ENCODE data around the gene TMCO2. TPM values are rescaled to one million over a fixed set of nuclear protein-coding genes. Genes with fewer than 3 reads are reported as not detected.

Gene TMCO2
- total and polyA plus RNA-seq, 10 of the 15 experiments (the other 5 are each of a cell fraction or from before 2014, with no cell fraction given), result not detected

DNA sequence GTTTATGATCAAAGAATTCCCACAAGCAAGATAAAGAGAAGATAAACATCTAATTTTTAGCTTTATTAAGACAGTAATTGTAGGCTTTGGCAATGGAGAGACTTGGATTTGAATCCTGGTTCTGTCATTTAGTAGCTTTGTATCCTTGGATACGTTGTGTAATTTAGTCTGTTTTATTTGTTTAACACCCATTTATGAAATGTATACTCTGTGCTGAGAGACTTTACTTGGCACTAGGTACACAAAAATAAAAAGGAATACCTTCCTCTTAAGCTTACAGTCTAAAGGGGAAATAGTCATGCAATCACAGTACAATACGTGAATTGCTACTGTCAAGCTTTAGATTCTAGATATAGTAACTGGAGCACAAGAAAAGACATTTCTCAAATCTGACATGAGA is 34.1 kb downstream of the TMCO2 start:
- SMC1A ChIA-PET (ENCODE audit: uncharacterized antibody, unreplicated experiment), result interaction anchor here (0.7 to 1.9 kb wide), 12 partner anchors 10 to 75 kb away, joined by 3 to 6 read pairs (median 3); no protein-coding TSS in a partner anchor
- in situ Hi-C loops (cut with MboI) (no loop called here), intact Hi-C loops (cut with micrococcal nuclease; ENCODE audit: unreplicated experiment) (no loop called here)
- TF ChIP-seq EGR1 (IDR thresholded peaks at IDR 0.05; ENCODE audit: borderline replicate concordance in 1 of 2, low read depth in 2 of 2, low read length in 2 of 2) (no peak), TBL1XR1 (IDR thresholded peaks at IDR 0.05; ENCODE audit: low read depth, low read length) (no peak), HDAC6 (IDR thresholded peaks at IDR 0.05; ENCODE audit: unreplicated experiment) (no peak), DPF2 (IDR thresholded peaks at IDR 0.05) (no peak), NR2C1 (IDR thresholded peaks at IDR 0.05) (no peak), RBBP5 (conservative IDR thresholded peaks at IDR 0.05) (no peak), ZBED1 (IDR thresholded peaks at IDR 0.05; ENCODE audit: borderline replicate concordance) (no peak), MTA3 (IDR thresholded peaks at IDR 0.05; ENCODE audit: borderline replicate concordance, low read length) (no peak)
- TF ChIP-seq, protein P1, sequence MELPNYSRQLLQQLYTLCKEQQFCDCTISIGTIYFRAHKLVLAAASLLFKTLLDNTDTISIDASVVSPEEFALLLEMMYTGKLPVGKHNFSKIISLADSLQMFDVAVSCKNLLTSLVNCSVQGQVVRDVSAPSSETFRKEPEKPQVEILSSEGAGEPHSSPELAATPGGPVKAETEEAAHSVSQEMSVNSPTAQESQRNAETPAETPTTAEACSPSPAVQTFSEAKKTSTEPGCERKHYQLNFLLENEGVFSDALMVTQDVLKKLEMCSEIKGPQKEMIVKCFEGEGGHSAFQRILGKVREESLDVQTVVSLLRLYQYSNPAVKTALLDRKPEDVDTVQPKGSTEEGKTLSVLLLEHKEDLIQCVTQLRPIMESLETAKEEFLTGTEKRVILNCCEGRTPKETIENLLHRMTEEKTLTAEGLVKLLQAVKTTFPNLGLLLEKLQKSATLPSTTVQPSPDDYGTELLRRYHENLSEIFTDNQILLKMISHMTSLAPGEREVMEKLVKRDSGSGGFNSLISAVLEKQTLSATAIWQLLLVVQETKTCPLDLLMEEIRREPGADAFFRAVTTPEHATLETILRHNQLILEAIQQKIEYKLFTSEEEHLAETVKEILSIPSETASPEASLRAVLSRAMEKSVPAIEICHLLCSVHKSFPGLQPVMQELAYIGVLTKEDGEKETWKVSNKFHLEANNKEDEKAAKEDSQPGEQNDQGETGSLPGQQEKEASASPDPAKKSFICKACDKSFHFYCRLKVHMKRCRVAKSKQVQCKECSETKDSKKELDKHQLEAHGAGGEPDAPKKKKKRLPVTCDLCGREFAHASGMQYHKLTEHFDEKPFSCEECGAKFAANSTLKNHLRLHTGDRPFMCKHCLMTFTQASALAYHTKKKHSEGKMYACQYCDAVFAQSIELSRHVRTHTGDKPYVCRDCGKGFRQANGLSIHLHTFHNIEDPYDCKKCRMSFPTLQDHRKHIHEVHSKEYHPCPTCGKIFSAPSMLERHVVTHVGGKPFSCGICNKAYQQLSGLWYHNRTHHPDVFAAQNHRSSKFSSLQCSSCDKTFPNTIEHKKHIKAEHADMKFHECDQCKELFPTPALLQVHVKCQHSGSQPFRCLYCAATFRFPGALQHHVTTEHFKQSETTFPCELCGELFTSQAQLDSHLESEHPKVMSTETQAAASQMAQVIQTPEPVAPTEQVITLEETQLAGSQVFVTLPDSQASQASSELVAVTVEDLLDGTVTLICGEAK (IDR thresholded peaks at IDR 0.05; ENCODE audit: borderline replicate concordance), result no peak
- Histone ChIP-seq H3K9ac (ENCODE audit: control insufficient read depth, insufficient read depth, low read length) (no peak overlapping the region), H3K36me3 (ENCODE audit: control insufficient read depth in 2 of 2, insufficient read depth in 2 of 2, low read length in 1 of 2) (peaks cover 2 to 21% of the 10 kb centered on the region in 2 experiments; a peak in 2 of 4 replicates), H3K4me3 (no peak overlapping the region), H2AFZ (ENCODE audit: control insufficient read depth, low read depth, low read length) (no peak overlapping the region), H3K27ac (ENCODE audit: control insufficient read depth, insufficient read depth) (no peak overlapping the region), H3K79me2 (ENCODE audit: control insufficient read depth, insufficient read depth, low read length) (no peaks in the 10 kb centered on the region), H4K20me1 (ENCODE audit: control insufficient read depth, insufficient read depth) (no peaks in the 10 kb centered on the region), H3K4me2 (ENCODE audit: control insufficient read depth, insufficient read depth) (no peak overlapping the region), H3K27me3 (replicated peaks in 1 of 2; ENCODE audit: control insufficient read depth in 2 of 2, insufficient read depth in 2 of 2, low read length in 1 of 2) (no peaks in the 10 kb centered on the region), H3K4me1 (ENCODE audit: control insufficient read depth, insufficient read depth, low read length) (no peaks in the 10 kb centered on the region), H3K9me3 (replicated peaks; ENCODE audit: control insufficient read depth, insufficient read depth, low read length) (no peaks in the 10 kb centered on the region)
- DNase-seq (ENCODE audit: low read depth, low spot score) (no peak), ATAC-seq (no peak), FAIRE-seq (no peak)
- no TSS peak for BruUV-seq (replicated peaks)
- 85% methylated on average over 2 of the region's 2 CpGs for WGBS (ENCODE audit: insufficient coverage, insufficient replicate concordance, low lambda C conversion rate, missing lambda C conversion rate)
- RAD21 ChIA-PET (ENCODE audit: unreplicated experiment), result interaction anchor here (1.2 kb wide), 1 partner anchor 129 kb away, joined by 3 read pairs; no protein-coding TSS in a partner anchor
- CTCF ChIA-PET, result interaction anchor here (0.7 to 1.8 kb wide), 8 partner anchors 9 to 183 kb away, joined by 3 to 8 read pairs (median 3); partner anchors contain the start of gene SMAP2
- POLR2A ChIA-PET, result interaction anchor here (1.0 kb wide), 1 partner anchor 23 kb away, joined by 3 read pairs; no protein-coding TSS in a partner anchor
